C4-2B (cell line): ENCODE results near the gene TUBB3.

Source experiments
- CTCF ChIP-seq: fragments of 450-650 bp; conservative IDR thresholded peaks from 2 replicates; pipeline ENCODE4 v1.5.1; 2017; ENCODE audit warnings: mild to moderate bottlenecking
- ZFX ChIP-seq: fragments of 450-650 bp; IDR thresholded peaks from 2 replicates; pipeline ENCODE4 v1.6.1; 2017

GRCh38 chr16:89946515-89946914 is 23.4 kb downstream of the TUBB3 start:
- TF ChIP-seq CTCF (no peak), ZFX (no peak)
